Spleen (tissue), 7 donors: ENCODE results near the gene TRIP4.

Source experiments
- CTCF ChIP-seq, 11 experiments: fragments of 200-600 bp in 7 of 11; fragments of 450-650 bp in 4 of 11; sonication (generic) in 4 of 11; IDR thresholded peaks in 8 of 11; conservative IDR thresholded peaks in 3 of 11; 1 replicate in 7 of 11; 2 replicates in 4 of 11; pipeline versions ENCODE4 v1.4.0 to v1.8.0; 2016 to 2021; ENCODE audit warnings: antibody characterized with exemption in 11 of 11, inconsistent platforms in 4 of 11, mild to moderate bottlenecking in 1 of 11
- POLR2A ChIP-seq, 3 donors: fragments of 450-650 bp; IDR thresholded peaks; one replicate each; pipeline ENCODE4 v1.5.1; 2017; ENCODE audit warnings: antibody characterized with exemption in 3 of 3, mild to moderate bottlenecking in 1 of 3
- donor health status: DM: no; HTN: no; CAD: no; lungs with moderate emphysema.
- donor health status: DM: no; HTN: no; CAD: no.
- donor health status: DM: no; HTN: no; CAD: no.

- TF ChIP-seq CTCF (IDR thresholded peaks at IDR 0.05 in 8 of 11, conservative IDR thresholded peaks at IDR 0.05 in 3 of 11) (no peak), POLR2A (IDR thresholded peaks at IDR 0.05) (no peak)
Observed at GRCh38 chr15:64441852-64442251, 54.2 kb downstream of the TRIP4 start.
